ENCODE data around the gene PDHX.
A peak's percentile ranks its signal among the peaks of the same experiment; 100 is the strongest.
"Not testable (repeated sequence)": the region's sequence is repeated elsewhere in the genome, so short reads cannot be mapped to it uniquely, and the experiment has no call there.

PDHX gene

DNA sequence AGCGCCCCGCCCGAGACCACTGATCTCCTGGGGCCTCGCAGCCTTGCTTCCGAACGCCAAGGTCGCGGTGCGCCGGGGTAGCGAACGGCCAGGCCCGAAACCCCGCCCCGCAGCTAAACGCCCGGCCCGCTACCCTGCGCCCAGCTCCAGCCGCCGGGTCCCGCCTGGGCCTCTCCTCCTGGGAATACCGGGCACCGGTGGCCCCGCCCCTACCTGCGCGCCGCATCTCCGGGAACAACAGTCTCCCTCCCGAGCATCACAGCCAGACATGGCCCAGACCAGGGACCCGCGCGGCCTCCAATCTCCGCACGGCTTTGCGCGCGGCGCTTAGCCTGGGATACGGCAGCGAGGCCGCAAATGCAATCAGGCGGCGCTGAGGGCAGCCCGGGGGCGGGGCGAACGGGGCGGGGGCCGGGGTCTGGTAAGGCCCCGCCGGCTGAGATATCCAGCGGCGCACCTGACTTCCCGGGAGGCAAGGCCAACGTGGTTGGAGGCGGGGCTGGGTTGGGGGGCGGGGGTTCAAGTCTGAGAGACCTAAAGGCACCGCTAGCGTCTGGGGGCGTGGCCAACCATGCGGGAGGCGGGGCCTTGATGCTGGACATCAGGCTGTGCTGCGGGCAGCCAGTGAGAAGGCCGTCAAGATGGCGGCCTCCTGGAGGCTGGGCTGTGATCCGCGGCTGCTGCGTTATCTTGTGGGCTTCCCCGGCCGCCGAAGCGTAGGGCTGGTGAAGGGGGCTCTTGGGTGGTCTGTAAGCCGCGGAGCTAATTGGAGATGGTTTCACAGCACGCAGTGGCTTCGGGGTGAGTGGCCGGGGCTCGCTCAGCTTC is at the start of gene PDHX, which contains the start of gene APIP:
Gene PDHX (plus strand): TSS at position 604 of the 828 bp plus-strand sequence. CDS start 38 bp downstream, at position 642.
Gene APIP (minus strand): TSS at position 365 of the 828 bp plus-strand sequence. CDS start 95 bp downstream, at position 270.
- peak; percentile 71 for DNase-seq

DNA sequence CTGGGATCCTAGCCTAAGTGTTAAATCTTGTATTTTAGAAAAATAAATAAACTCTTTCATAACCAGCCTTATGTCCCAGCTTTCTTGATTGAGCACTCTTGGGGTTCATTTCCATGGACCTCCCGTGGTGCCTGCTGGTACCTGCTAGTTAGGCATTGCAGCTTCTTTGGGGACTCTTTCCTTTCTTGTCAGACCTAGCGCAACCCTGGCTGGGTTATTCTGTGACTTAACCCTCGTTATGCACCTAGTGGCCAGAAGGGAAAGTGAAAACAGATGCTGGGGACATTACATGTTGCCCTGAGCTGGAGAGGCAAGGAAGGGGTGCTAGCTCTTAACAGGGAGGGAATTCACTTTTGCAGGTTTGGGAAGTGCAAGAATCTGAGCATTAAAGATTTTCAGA is 47.0 kb upstream of the PDHX start:
- DNase-seq: no peak

DNA sequence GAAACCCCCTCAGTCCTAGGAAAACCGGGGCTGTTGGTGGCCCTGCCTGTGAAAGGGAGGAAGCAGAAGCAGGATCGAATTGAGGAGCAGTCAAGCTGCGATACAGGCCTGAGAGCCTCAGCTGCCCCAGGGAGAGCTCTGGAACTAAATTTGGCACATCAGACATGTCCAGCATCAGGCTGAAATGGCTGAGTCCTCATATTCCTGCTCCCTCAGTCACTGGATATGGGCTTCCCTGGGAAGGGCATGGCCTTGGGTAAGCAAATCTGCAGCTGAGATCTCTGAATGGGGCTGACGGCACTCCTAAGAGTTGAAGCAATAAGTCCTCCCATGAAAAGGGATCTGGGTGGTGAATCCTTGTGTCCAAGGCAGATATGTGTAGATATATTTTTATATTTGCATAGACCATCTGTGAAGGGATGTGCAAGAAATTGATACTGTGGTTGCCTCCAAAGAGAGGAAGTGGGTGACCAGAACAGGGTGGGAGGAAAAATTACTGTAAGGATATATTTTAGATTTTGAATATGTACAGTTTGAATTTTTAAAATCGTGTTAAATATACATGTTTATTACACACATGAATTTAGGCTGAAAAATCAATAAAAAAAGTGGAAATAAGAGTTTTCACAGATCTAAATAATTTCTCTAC is 45.7 kb upstream of the PDHX start:
- DNase-seq: no peak

DNA sequence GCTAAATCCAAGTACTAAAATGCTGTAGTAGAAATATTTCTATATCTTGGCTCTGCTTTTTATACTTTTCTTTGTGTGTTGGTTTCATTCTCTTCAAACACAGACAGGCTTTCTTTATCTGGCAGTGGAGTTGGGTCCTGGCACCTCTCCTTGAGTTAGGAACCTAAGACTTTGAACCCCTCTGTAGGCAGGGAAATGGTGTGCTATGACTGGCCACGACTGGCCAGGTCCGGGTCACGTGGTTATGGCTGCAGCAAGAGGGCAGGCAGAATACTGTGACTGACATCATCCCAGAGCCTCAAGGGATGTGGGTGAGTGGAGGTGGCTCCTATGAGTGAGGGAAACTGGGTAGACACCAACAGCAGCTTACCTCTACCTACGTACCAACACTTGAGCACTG is 42.2 kb upstream of the PDHX start:
- DNase-seq: no peak

DNA sequence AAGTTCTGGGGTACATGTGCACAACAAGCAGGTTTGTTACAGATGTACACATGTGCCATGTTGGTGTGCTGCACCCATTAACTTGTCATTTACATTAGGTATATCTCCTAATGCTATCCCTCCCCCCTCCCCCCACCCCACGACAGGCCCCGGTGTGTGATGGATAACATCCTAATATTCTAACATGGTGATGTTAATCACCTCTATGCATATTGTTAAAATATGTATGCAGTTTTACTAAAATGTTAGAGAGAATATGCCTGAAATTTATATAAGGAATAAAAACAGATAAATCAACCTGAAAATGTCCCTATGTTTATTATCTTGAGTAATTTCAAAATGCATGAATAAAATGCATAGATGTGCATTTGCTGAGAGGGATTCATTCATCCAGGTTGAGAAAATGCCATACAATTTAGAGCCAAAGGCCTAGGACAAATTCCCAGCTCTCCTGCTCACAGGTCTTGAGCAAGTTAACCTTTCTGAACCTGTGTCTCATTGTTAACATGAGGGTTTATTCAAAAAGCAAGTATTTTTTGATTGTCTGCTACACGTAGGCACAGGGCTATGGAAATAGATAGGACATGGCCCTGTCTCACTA is 38.9 kb upstream of the PDHX start:
- DNase-seq: no peak

DNA sequence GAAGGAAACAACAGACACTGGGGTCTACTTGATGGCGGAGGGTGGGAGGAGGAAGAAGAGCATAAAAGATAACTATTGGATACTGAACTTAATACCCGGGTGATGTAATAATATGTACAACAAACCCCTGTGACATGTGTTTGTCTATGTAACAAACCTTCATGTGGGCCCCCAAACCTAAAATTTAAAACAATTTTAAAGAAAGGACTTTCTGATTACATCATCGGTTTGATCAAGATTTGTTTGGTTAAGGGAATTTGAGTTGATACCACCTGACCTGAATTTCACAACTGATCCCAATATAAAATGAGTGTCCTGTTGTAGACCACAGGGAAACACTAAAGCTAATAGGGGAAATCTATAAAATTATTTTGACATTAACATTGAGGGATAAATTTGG is 34.5 kb upstream of the PDHX start:
- no peak for DNase-seq

- DNase-seq: no peak
Measured at GRCh38 chr11:34886609-34887008, 29.8 kb upstream of the PDHX start.

- no peak for DNase-seq
Measured at GRCh38 chr11:34887260-34887659, 29.2 kb upstream of the PDHX start.

DNA sequence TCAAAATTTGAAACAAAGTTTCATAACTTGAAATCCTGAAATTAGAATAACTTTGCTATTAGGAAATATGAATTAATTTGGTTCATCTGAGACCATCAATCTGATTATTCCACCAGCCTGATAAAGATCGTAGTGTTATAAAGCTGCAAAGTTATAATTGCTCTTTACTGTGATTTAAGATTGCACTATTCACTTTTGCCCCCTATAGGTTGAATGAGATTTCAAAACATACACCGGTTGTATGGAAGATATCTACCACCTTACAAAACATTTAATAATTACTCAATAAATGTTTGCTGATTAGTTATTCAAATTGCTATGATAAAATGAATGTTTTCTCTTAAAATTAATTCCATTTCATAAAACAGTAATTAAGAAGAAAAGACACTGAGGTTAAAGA is 26.3 kb upstream of the PDHX start:
- DNase-seq: no peak

DNA sequence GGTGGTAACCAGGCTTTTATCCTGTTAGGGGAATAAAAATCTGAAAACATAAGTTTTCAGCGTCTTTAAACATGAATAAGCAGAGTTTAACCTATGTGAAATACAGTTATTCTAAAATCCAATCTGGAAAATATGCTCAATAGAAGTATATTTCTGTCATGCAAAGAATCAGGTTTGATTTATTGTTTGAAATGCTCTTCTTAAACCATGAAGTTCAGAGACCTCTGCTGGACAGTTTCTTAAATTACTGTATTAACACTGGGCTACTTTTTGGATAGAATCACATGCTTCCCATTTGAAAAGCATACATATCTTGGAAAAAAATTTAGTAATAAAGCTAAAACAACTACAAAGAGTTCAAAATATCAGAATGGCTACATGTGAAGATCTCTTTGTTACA is 25.6 kb upstream of the PDHX start:
- DNase-seq: peak; percentile 61

DNA sequence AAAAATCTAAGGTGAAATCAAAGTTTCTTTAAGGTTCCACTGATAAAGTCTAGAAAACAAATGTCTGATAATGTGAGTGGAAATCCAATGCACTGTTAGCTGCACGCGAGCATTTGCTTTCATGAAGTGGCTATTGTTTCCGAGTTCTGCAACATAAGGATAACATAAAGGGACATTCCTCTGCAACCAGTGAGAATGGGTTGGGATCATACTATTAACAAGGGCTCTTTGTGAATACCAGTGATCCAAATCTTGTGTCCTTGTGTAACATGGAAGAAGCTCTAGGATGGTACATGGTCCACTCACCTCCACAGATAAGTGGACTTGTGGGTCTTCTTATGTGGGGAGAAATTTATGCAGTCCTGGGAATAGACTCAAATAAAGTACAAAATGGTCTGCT is 24.8 kb upstream of the PDHX start:
- DNase-seq: no peak

DNA sequence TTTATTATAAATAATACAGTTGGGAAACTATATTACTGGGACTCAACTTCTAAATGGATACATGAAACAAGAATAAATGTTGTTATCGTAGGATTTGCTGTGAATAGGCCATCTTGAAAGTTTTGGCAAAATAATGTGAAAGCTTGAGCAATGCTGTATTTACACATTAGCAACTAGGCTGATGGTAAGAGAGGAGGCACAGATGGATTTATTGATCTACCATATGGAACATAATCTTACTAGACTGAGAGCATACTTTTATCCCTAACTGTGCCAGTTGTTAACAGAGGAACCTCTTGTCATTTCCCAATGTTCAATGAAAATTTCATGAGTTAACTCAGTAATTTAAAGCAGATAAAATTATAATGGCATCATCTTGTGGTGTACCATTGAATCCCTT is 23.0 kb upstream of the PDHX start:
- DNase-seq: no peak

DNA sequence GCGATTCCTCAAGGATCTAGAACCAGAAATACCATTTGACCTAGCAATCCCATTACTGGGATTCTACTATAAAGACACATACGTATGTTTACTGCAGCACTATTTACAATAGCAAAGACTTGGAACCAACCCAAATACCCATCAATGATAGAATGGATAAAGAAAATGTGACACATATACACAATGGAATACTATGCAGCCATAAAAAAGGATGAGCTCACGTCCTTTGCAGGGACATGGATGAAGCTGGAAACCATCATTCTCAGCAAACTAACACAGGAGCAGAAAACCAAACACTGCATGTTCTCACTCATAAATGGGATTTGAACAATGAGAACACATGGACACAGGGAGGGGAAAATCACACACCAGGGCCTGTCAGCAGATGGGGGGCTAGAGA is 20.2 kb upstream of the PDHX start:
- not testable (repeated sequence) for DNase-seq

DNA sequence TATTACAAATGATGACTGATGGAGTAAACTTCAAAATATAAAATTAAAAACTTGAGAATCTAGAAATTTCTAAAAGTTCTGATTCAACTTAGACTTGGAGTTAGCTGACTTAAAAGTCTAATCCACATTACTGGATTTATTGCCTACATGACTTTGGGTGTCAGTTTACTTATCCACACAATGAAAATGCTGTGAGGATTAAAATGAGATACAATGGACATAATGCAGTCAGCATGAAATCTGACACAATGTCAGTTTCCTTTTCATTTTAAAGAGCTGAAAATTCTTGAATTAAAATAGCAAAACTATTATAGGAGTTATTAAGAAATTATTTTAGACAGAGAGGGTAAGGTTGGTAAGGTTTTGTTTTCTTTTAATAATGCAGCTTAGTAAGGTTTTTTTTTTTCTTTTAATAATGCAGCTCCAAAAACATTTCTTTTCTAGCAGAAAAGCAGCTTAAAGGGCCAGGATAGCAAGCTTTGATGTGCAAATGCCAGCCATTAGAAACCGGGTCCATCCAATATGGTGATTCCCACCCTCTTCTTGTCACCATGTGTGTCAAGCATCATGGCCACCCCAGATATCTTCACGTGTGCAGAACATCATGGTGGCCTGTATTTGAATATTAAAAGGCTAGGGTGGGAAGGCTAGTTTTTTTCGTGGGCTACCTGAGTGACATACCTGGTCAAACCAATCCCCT is 19.1 kb upstream of the PDHX start:
- no peak for DNase-seq

DNA sequence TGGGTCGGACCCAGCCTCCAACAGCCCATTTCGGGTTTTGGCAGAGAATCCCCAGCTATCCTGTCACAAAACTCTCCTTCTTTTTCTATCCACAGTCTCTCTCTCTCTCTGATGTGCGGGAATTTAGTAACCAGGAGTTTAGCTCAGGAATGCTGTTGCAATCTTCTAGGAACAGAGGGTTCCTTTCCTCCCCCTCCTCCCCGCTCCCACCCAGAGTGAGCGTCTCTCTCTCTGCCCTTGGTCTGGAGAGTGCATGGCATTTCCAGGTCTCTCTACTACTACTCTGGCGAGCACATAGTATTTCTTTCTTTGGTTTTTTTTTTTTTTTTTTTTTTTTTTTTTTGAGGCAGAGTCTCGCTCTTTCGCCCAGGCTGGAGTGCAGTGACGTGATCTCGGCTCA is 17.9 kb upstream of the PDHX start:
- no peak for DNase-seq

- no peak for DNase-seq
Measured at GRCh38 chr11:34899633-34900016, 16.8 kb upstream of the PDHX start.

DNA sequence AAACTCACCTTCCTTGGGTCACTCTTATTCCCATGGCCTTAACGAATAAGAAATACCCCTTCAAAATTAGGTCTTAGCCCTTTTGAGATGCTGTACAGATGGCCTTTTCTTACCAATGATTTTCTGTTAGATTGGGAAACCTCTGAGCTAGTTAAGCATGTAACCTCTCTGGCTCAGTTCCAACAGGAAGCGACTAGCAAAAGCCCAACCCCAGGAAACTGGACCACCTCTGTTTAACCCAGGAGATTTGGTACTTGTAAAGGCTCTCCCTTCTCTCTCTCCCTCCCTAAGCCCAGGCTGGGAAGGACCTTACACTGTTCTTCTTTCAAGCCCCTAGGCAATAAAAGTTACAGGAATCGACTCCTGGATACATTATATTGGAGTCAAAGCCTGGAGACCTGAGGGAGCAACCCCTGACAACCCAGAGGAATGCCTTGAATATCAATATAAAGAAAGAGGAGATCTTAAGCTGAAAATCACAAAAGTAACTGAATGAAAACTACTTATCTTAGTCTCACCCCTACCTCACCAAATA is 11.9 kb upstream of the PDHX start:
- peak; percentile 45 for DNase-seq

- DNase-seq: no peak
Measured at GRCh38 chr11:34905666-34906065, 10.8 kb upstream of the PDHX start.

DNA sequence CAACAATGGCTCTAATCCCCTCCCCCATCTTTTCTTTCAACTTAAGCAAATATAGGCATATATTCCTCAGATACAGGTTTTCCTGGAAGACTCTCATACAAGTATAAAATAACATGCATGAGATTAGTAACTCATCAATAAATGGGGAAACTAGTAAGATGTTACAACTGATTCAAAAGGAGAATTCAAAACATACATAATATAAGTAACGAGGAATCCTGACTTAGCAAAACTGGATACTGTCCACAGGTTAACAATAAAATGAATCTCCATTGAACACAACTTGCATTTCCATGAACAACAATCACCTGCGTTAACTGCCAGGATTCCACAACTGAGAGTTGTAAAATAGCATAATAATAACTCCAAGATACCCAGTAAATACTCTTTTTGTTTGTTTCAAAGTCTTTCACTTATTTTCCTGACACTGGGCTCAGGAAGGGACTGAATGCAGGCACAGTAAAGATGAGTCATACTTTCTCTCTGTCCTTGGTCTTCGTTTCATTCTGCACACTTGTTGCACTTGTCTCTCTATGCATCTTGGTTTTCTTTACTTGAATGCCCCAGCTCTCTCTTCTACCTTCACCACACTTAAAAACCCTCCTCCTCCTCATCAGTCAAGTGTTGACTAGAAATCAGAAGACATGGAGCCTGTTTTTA is 8.4 kb upstream of the PDHX start:
- DNase-seq: no peak

GRCh38 chr11:34909415-34909814 is 7.0 kb upstream of the PDHX start:
- peak; percentile 39 for DNase-seq

DNA sequence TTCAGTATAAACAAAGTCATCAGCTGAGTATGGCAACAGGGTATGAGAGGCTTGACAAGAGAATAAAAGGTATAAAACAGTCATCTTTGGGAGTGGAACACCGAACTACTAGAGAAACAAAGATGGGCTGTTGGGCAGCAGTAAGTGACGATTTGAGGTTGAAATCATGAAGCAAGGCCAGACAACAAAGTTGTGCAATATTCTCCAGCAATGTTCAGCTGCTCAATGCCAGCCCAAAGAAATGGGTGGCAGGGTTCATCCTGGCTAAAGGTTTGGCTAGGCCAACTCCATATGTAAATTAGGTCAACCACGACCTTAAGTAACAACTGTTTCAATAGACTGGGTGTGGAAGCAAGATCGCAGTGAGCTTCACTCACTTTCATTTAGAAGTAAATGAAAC is 6.5 kb upstream of the PDHX start:
- DNase-seq: no peak

DNA sequence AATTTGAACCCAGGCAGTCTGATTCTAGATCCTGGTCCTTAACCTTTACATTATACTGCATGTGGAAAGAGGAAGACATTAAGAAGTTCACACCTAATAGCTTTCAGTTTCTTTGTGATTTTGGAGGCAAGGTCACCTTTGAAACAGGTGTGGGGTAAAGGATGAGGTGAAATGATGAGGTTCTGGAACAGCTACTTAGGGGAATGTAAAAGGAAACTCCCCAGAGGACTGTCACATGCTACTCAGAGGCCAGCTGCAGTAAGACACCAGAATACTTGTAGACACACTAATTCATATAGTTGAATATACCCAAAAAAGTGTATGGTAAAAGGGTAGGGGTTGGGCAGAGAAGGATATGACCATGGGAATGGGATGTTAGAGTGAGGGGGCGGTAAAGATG is 5.6 kb upstream of the PDHX start:
- no peak for DNase-seq

DNA sequence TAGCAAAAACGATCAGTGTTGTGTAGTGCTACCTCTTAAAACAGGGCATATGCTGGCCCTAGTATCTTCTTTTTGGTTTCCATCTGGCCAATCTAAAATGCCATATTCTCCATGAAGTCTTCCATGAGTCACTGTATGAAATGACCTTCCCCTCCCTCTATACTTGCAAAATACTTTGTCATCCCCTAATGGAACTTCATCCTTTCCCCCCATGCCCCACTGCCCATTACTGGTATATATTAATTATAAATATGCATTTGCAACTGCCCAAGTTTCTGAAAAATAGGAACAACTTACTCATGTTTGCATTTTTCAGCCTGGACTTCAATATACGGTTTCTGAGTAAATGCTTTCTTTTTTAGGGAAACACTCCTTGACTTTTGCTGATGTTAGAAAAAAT is 4.7 kb upstream of the PDHX start:
- DNase-seq: no peak

Data from NCI-H2029 treated with DMSO at 0.1 percent for 48 hours (cell line).